ENCODE measurements around the gene CORO6.

The CORO6 gene

DNA sequence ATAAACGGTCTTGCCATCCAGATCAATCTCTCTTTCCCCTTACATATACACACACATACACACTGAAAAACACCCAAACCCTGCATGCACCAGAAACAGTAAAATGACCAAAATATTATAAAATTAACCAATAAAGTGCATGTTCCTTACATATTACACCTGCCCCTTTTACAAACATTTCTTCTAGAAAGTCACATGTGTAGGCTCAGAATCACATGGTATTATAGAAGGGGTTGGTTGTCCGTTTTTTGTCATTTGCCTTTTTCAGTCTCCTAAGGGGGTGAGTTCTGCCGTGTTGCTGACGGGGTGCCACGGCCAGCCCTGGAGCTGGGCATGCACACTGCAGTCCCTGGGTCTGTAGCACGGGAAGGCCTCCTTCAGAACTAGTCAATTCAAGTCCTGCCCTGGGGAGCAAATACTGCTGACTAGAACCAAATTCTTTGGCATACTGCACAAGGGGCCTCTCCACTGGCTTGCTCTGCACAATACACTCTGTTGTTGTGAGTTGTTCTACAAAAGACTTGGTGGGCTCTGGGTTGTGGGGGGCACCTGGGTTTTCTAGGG, 8.0 kb upstream of the CORO6 start:
- DNase-seq: no peak

DNA sequence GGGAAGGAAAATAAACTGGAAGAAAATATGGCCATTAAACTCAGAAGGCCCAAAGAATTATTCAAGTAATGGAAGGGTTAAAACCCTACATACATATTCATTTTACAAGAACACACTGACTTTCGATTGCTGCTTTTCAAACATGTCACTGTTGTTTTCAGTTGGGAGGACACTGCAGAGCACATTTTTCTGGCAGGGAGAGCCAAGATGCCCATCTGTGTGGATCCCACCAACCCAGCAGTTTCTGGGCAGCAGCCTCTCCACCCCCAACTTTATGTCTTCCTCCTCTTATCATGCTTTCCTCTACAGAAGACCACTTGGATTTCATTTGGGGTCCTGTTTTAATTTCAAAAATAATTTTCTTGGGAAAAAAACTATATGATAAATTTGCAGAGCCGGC, 7.1 kb upstream of the CORO6 start:
- DNase-seq: no peak

DNA sequence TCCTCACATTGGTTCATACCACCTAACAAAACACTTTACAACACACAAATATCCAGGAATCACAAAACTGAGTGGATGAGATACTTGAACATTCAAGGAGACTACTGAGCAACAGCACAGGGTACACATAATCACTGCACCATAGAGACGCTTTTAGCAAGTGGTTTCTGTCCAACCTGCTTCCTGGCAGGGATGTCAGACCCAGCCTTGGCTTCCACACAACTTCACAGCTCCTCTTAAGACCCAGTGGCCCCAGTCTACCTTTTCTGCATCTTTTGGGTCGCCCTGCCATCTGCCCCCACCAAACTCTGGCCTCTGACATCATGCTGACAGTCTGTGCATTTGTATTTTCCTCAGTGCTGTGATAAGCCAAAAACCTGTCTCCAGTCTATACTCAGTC, 5.9 kb upstream of the CORO6 start:
- DNase-seq: no peak

DNA sequence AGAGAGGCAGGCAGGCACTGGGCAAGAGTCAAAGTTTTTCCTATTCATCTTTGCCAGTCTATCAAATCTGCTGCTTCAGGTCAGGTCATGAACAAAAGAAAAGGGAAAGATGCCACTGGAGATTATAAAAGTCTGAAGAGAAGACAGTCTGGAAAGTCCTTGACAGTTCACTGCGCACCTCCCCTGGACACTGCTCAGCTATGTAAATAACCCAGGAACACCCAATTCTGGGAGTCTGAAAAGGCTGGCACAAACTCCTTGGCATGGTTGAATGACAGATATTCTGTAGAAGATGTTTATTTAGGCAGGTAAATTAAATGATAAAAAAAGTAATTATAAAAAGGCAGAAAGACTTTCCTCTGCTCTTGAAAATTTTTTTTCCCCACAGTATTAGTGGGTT, 5.2 kb upstream of the CORO6 start:
- DNase-seq: no peak

DNA sequence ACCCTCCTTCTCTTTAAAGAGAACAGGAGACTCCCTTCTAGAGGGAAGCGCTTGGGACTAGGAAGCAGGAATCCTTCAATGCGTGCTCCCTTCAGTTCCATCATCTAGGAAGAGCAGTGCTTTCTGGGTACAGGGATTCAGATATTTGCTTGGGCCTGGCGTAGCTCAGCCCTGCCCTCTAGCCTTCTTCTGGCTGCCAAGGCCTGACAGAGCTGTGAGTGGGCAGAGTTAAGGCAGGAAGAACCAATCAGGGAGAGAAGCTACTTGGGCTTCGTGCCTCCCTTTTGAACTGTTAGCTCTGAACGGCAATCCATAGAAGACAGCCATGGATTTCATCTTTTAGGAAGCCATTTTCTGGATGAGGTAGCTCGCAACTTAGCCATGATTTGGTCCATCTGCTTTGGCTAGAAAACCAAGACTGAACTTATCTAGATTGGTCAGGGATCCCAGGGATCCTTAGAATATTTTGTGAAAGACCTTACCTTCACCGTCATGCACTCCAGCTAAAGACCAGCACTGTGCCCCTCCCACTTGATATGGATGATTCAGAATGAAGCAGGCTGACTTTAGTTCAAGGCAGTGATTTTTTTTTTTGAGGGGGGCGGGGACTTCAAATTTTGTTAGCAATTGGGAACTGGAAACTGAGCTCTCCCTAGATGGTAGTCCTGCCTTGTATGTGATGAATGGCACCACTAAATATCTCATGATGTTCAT, 2.5 kb upstream of the CORO6 start:
- no peak for DNase-seq

DNA sequence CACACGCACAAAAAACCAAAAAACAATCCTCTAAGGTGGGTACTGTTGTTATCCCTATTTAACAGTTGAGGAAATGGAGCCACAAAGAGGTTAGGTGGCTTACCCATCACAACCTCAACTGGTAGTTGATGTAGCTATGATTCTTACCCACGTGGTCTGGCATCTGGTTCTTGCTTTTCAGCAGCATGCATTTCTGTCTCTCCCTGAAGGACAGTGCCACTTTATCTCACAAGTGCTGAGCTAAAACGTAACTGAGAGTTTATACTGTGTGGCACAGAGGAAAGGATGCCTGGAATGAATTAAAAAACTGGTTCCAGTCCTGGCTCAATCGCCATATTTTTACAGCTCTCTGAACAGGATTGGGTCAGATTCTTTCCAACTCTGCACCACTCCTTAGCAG, 1.9 kb upstream of the CORO6 start:
- no peak for DNase-seq

DNA sequence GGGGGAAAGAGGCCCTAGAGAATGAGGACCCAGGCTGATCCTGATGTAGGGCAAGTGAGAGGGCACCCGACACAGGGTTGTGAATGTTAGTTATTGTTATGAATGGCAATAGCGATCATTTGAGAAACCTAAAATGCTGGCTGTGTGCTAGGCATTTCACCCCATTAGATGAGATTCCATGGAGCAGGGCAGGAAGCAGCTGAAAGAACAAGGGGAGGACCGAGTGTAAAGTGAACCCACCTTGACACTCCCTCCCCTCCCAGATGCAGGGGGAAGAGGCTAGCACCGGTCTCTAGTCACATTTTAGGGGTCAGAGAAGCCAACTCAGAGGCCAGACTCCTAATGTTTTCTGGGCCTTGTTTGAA, 553 bp upstream of the CORO6 start:
- no peak for DNase-seq

DNA sequence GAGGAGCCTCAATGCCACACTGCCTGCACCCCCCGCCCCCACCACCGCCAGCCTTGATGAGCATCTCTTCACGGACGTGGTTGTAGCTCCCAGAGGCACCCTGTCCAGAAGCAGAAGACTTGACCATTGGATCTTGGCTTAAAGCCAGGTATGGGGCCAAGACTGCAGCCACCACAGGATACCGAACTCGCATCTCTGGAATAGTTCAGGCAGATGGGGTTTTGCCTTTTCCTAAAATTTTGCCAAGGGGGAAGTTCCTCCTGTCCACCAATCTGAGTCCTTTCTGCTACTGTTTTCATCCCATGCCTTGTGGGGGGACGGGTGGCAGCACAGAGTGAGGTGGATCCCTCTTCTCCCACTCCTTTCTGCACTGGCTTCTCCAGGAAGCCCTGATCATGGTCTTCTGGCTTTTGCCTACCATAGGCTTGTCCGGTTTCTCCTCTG, 939 bp downstream of the CORO6 start:
- DNase-seq: no peak

DNA sequence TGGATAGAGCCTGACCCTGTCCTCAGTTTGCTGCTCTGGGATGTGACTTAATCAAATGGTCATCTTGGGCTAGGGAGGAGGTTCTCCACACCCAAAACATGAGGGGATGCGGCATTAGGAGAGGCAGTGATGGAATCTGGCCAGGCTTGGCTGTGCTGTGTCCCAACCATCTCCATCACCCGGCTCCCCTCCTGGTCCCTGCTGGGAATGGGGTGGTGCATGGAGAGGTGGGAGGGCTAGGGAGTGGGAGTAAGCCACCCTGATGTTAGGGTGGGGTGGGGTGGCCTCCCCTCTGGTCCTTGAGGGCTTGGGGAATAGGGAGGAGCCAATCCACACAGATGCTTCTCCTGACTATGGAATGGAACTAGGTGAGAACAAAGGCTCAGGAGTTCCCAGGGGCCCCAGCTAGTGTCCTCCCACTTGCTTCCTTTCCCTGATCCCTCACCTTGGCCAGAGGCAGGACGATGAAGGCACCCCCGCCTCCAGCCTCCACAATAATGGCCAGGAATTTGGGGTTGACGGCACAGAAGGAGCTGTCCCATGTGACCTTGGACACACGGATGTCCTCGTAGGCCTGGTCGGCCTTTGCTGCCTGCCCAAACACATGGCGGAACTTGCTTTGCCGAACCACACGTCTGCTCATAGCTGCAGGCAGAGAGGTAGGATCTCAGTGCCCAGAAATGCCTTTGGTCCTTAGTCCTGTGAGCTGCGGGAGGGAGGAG, 1.8 kb downstream of the CORO6 start:
- DNase-seq: no peak

DNA sequence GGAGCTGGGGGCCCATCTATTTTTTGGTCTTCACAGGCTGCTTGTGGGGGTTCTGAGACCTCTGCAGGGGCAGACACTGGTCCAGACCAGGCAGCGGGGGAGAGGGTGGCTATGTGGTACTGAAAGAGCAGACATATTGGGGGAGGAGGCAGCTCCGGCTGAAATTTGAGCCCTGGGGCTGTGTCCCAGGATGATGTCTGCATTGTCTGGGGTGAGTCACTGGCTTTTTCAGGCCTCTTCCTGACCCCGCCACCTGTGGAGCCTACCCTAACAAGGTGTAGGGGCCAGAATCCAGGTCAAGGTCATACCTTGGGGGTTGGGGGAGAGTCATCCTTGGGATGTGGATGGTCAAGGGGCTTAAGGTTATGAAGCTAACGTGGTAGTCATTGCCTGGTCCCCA, 2.4 kb downstream of the CORO6 start:
- no peak for DNase-seq

DNA sequence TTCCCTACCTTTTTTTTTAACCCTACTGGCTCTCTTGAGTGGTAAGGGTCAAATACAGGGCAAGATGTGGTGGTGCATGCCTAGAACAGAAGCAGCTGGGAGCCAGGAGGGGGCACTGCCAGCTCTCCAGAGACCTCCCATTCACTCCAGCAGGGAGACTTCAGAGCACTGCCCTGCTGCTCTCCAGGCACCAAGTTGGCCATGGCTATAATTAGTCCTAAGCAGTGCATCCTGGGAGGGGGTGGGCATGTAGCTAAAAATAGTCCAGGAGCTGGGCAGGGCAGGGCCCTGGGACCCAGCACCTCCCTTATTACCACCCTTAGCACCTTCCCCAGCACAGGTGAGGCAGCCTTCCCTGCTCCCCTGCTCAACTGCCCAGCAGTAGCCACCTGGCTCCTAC, 3.5 kb downstream of the CORO6 start:
- DNase-seq: no peak

DNA sequence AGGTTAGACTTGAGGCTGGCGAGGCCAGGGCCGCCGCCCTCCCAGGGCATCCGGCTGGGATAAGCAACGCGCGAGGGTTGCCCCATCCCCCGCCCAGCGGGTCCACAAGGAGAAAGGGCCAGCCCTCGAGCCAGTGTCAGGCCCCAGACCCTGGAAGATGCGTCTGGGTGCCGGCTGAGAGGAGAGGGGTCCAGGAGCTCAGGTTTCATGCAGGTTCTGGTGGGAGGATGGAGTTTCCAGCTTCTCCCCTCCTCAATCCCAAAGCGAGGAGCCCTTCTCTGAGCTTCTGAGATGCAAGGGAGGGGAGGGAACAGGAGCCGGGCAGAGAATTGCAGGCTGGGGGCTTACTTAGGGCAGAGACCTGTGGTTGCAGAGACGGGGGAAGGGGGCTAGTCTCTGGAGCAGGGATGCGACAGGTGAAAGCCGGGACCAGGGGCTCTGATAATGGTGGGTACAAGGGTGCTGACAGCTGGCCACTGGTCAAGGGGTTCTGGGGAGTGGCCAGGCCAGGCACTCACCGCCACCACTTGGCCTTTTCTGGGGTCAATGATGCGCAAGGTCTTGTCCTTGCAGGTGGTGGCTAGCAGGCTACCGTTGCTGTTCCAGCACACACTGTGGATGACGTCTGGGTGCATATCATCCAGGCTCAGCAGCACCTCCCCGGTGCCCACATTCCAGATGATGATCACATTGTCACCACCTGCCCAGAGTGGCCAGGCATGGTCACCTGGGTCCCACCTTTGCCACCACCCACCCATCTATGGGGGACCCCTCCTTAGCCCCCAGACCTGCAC, 4.2 kb downstream of the CORO6 start:
- no peak for DNase-seq

DNA sequence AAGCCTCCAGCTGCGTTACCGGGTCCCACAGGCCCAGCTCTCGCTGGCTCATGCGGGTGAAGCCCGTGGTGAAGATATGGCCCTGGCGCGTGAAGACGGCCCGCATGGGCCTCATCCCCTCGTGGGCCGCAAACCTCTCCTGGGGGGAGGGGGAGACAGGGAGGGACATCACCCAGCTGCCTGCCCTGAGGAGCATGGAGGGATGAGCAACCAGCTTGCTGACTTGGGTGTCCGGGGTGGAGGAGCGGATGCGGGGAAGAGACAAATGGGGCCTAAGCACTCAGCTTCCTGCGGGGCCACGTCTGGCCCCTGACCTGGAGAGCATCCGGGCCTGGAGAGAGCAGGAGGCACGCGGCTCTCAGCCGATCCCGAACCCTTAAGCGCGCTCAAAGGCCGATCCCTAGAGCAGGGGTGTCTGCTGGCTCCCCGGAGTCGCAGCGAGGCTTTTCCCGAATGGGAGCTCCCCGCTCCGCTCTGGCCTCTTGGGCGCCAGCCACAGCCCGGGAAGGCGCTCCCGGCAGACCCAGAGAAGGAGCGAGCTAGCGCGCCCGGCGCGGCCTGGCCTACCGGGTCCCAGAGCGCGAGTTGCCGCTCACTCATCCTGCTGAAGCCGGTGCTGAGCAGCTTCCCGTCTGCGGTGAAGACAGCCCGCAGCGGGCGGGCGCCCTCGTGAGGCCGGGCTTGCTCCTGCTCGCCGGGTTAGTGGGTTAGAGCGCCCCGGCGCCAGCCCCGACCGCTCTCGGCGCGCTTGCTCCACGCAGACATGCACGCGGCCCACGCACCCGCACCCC, 5.0 kb downstream of the CORO6 start:
- peak; percentile 86 for DNase-seq

DNA sequence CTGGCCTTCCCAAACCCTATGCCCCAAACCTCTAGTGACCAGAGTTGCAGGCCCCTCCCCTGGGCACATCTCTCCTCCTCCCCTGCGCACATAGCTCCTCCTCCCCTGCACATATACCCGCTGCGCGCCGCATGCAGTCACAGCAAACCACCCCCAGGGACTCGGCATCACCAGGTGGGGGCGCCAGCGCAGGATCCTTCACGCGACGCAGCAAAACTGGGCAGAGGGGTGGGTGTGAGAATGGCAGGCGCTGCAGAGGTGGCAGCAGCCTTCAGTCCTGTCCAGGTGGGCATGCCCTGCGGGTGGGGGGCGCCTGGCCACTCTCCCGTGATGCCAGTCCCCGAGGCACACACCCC, 5.6 kb downstream of the CORO6 start:
- DNase-seq: peak; percentile 54

DNA sequence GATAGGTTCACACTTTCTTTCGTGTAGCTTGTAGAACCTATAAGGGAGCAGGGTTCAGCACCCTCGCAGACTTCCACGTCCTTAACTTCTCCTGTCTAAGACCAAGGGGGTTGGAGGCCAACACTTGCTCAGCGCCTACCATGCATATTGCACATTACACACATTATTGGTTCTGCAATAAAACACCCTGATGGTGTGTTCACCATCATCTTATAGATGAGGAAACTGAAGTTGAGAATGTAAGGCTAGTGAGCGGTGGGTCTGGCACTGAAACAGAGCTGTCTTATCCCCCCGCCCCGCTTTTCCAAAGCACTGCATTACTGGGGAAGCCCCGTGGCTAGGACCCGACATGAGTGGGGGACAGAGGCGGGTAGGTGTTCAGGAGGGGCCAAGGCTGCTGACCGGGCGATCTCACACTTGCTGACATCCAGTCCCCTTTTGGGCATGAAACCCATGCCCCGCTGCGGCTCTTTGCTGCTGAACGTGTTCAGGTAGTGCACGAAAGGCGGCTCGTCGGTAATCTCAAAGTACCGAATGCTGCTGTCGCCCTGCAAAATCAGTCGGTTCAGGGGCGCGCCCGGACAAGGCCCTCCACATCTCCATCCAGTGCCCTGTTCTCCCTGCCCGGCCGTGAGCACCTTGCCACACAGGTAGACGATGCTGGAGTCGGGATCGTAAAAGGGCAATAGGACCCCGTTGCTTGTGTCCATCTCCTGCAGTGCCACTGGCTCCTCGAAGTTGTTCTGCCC, 6.2 kb downstream of the CORO6 start:
- no peak for DNase-seq

DNA sequence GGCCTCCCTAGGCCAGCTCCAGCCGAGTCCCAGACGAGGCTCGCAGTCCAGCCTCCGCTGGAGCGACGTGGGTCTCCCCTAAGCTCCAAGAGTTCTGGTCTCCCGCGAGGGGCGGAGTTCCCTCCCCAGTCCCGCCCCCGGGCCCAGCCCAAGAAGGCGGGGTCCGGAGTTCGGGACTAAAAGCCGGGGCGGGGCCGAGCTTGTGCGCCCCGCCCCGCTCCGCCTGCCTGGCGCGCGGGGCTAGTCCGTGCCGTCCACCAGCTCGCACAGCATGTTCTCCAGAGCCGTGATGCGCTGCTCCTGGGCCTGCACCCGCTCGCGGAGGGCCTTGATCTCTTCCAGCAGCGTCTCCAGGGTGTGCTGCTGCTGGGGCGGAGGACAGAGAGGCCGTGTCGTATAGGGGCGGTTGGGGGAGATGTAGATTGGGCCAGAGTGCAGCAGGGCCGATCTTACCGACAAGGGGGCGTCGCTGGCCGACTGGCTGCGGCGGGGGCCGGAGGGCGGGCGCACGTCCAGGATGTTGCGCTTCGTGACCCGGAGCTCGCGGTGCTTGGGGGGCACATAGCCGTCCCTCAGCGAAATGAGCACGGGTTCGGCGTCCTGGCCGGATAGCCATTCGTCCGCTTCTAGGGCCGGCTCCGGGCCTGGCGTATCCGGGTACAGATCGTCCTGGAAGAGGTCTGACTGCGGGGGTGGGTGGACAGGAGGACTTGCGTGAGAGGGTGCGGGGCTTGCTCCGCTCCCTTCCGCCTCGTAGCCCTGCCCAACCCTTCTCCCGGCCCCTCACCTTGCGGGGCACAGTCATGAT, 7.0 kb downstream of the CORO6 start:
- DNase-seq: no peak

DNA sequence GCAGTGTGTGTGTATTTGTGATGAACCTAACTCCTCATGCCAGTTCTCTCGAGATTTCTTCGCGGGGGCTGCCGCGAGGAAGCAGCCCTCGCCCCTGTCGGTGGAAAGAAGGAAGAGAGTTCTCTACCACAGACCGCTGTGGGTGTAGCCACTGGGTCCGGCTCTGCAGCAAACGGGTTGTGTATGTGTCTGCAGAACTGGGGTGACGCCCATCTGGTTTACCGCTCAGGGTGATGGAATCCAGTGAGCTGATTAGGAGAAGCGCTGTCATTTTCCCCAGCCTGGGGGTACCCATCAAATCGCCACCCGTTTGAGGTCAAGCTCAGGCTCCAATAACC, 7.7 kb downstream of the CORO6 start:
- no peak for DNase-seq

DNA sequence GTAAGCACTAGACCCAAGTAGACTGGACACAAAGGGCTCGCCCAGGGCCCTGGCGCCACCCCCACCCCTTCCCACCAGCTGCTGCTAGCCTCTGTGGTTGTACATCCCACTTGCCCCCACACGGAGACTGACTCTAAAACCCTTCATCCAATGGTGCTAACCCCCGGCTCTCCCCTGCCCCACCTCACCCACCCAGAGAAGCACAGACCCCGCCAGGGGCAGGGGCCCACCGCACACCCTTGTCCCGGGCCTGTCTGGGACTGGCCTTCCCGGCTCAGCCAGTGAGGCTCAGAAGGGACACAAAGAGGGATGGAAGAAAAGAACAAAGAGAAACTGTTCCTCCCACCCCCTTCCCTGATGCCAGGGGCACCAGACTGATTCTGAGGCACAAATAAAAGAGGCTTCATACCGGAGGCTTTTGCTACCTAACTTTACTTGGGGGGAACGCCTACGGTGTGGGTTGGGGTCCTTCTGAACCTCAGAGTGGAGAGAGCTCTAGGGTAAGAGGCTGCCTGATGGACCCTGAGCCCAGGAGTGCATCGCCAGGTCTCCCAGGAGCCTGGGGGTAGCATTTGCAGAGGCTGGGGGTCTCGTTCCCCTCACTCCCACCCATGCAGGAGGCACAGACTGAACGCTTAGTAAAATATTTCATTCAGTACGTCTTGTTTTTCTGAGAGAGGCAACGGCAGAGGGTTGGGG, 8.2 kb downstream of the CORO6 start:
- DNase-seq: no peak

DNA sequence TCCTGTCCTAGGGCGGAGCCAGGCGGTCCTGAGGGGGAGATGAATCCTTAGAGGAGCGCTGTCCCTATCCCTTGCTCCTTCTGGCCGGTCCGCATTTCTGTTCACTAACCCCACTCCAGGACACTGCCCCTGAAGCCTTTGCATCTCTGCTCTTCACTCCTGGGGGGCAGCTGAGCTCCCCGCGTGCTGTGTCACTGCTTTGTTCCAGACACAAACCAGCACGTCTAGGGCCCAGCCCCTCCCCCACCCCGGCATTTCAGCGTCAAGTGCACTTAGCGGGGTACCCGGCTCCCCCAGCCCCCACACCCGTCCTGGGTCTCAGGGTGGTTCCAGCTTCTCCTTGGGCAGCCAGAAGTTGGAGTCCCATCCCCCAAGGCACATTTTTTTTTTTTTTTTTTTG, 8.9 kb downstream of the CORO6 start:
- no peak for DNase-seq

DNA sequence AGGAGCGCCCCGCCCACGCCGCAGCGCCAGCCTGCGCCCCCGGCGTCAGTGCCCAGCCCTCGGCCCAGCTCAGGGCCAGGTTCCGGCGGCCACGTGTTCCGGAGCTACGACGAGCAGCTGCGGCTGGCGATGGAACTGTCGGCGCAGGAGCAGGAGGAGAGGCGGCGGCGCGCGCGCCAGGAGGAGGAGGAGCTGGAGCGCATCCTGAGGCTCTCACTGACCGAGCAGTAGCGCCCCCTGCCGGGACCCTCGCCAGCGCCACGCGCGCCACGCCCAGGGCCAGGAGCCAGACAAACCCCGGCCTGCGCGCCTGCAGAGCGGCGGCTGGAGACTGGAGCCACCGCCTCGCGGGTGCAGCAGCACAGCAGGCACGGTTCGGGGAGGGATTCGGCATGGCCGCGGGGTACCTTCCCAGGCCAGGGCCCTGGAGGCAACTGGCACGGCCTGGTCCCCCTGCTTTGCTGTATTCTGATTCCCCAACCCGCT, 9.3 kb downstream of the CORO6 start:
- no peak for DNase-seq
